Transverse colon (tissue), 4 donors: ENCODE data around the gene CAV2. TPM values are rescaled to one million over a fixed set of nuclear protein-coding genes. Genes with fewer than 3 reads are reported as not detected.
"Not testable (repeated sequence)": the region's sequence is repeated elsewhere in the genome, so short reads cannot be mapped to it uniquely, and the experiment has no call there.

Experiments
- DNase-seq: peaks from one replicate; pipeline ENCODE4 v3.0.0-alpha.2; 2019
- H3K27ac ChIP-seq, 4 donors: fragments of 200-600 bp; sonication (generic); 2 replicates each; pipeline ENCODE4 v1.5.1; 2016 to 2018; ENCODE audit warnings: inconsistent platforms in 4 of 4
- H3K27me3 ChIP-seq: fragments of 200-600 bp; sonication (generic); 2 replicates; pipeline ENCODE4 v1.5.1; 2017; ENCODE audit warnings: inconsistent platforms
- H3K36me3 ChIP-seq, 4 donors: fragments of 200-600 bp; sonication (generic); 2 replicates each; pipeline ENCODE4 v1.5.1; 2017 to 2019; ENCODE audit warnings: inconsistent platforms in 4 of 4
- H3K4me1 ChIP-seq, 4 donors: fragments of 200-600 bp; sonication (generic); 2 replicates each; pipeline ENCODE4 v1.5.1; 2017 to 2020; ENCODE audit warnings: inconsistent platforms in 4 of 4
- H3K4me3 ChIP-seq, 4 donors: fragments of 200-600 bp; sonication (generic); 1 replicate in 1 of 4; 2 replicates in 3 of 4; pipeline versions ENCODE4 v1.5.1 to v1.6.1; 2017 to 2019; ENCODE audit warnings: inconsistent platforms in 4 of 4
- H3K9me3 ChIP-seq, 2 donors: fragments of 200-600 bp; sonication (generic); 2 replicates each; pipeline ENCODE4 v1.5.1; 2017 to 2019; ENCODE audit warnings: inconsistent platforms in 2 of 2
- EP300 ChIP-seq: sonication (generic); formaldehyde crosslinking; IDR thresholded peaks from one replicate; pipeline ENCODE4 v1.6.1; 2017; ENCODE audit warnings: antibody characterized with exemption, low read depth
- POLR2A ChIP-seq: fragments of 450-650 bp; IDR thresholded peaks from one replicate; pipeline ENCODE4 v1.6.1; 2016; ENCODE audit warnings: antibody characterized with exemption, mild to moderate bottlenecking, moderate library complexity
- POLR2AphosphoS5 ChIP-seq, 3 donors: sonication (generic); formaldehyde crosslinking; IDR thresholded peaks; one replicate each; pipeline ENCODE4 v1.6.1; 2016; ENCODE audit warnings: antibody characterized with exemption in 3 of 3
- WGBS, 2 donors: methylation state at CpG; one replicate each; pipeline ENCODE4 v1.1.5; 2018; ENCODE audit warnings: low coverage in 1 of 2; 5-methylcytosine and 5-hydroxymethylcytosine counted together
- in situ Hi-C, 4 donors: fragments of 200-750 bp; cut with MboI; loops; one replicate each; pipeline versions ENCODE4 v1.15.0 to v1.15.1; 2017; ENCODE audit warnings: low sequenced_read_pairs in 3 of 4, low pct_ligation_motif_present in 1 of 4, low pct_unique_long_range_greater_than_20kb in 1 of 4
- intact Hi-C: fragments of 100-400 bp; cut with DNase I; formaldehyde crosslinking; loops from one replicate; pipeline ENCODE4 v1.15.1; 2023; ENCODE audit warnings: low total_unique reads
- total RNA-seq, 4 donors: library from RNA; depleted of rRNA; stranded (reverse); fragments of >200 nt; gene quantifications; one replicate each; pipeline ENCODE4 v1.1.0, GENCODE V29; 2016
- TF ChIP-seq, protein P1 (sequence below), 5 experiments: fragments of 200-600 bp in 3 of 5; fragments of 450-650 bp in 2 of 5; sonication (generic) in 3 of 5; IDR thresholded peaks; 1 replicate in 2 of 5; 2 replicates in 3 of 5; pipeline ENCODE4 v1.5.1; 2016 to 2017; ENCODE audit warnings: antibody characterized with exemption in 5 of 5, inconsistent platforms in 3 of 5, mild to moderate bottlenecking in 2 of 5, moderate library complexity in 1 of 5

The CAV2 gene
- total RNA-seq, 4 donors from 2014 or later = 4.1 to 28.3 (median 13.9) TPM

GRCh38 chr7:116465125-116465524 lies 34.4 kb upstream of the CAV2 start:
- Histone ChIP-seq H3K27ac (no peak overlapping the region), H3K9me3 (no peaks in the 10 kb centered on the region), H3K27me3 (no peaks in the 10 kb centered on the region), H3K4me1 (no peaks in the 10 kb centered on the region), H3K4me3 (no peak overlapping the region), H3K36me3 (no peaks in the 10 kb centered on the region)
- WGBS, 2 donors = 93 to 95% methylated on average over 2 of the region's 2 CpGs
- no peak for DNase-seq
- in situ Hi-C loops (no loop called here), intact Hi-C loops (no loop called here)
- no peak for TF ChIP-seq POLR2A

GRCh38 chr7:116468534-116468933 lies 31.0 kb upstream of the CAV2 start:
- Histone ChIP-seq H3K27ac (no peak overlapping the region), H3K4me3 (no peak overlapping the region), H3K27me3 (no peaks in the 10 kb centered on the region), H3K36me3 (no peaks in the 10 kb centered on the region), H3K4me1 (no peaks in the 10 kb centered on the region), H3K9me3 (no peaks in the 10 kb centered on the region)
- no peak for DNase-seq
- in situ Hi-C loops = no loop called here
- intact Hi-C loops = no loop called here
- WGBS, 2 donors = 56 to 60% methylated on average over 2 of the region's 2 CpGs
- TF ChIP-seq, protein P1, sequence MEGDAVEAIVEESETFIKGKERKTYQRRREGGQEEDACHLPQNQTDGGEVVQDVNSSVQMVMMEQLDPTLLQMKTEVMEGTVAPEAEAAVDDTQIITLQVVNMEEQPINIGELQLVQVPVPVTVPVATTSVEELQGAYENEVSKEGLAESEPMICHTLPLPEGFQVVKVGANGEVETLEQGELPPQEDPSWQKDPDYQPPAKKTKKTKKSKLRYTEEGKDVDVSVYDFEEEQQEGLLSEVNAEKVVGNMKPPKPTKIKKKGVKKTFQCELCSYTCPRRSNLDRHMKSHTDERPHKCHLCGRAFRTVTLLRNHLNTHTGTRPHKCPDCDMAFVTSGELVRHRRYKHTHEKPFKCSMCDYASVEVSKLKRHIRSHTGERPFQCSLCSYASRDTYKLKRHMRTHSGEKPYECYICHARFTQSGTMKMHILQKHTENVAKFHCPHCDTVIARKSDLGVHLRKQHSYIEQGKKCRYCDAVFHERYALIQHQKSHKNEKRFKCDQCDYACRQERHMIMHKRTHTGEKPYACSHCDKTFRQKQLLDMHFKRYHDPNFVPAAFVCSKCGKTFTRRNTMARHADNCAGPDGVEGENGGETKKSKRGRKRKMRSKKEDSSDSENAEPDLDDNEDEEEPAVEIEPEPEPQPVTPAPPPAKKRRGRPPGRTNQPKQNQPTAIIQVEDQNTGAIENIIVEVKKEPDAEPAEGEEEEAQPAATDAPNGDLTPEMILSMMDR (IDR thresholded peaks at IDR 0.05) = no peak
- TF ChIP-seq POLR2A (no peak), EP300 (no peak), POLR2AphosphoS5 (IDR thresholded peaks at IDR 0.05) (no peak)

- Histone ChIP-seq H3K4me1 (no peaks in the 10 kb centered on the region), H3K36me3 (no peaks in the 10 kb centered on the region), H3K27ac (no peak overlapping the region), H3K4me3 (no peak overlapping the region), H3K27me3 (no peaks in the 10 kb centered on the region), H3K9me3 (no peaks in the 10 kb centered on the region)
- intact Hi-C loops = no loop called here
- 38 to 97% methylated on average over 1 of the region's 1 CpG for WGBS, 2 donors
- in situ Hi-C loops = no loop called here
- DNase-seq = no peak
- no peak for TF ChIP-seq POLR2A
- no peak for TF ChIP-seq EP300
- TF ChIP-seq POLR2AphosphoS5 (IDR thresholded peaks at IDR 0.05) = no peak
- TF ChIP-seq, protein P1 (IDR thresholded peaks at IDR 0.05) = no peak
These were observed 21.9 kb upstream of the CAV2 start for GRCh38 chr7:116477625-116478024.

- TF ChIP-seq, protein P1 (IDR thresholded peaks at IDR 0.05) = no peak
- TF ChIP-seq EP300 (no peak), POLR2A (no peak)
- Histone ChIP-seq H3K4me1 (no peaks in the 10 kb centered on the region), H3K27me3 (no peaks in the 10 kb centered on the region), H3K4me3 (no peak overlapping the region), H3K9me3 (no peaks in the 10 kb centered on the region), H3K36me3 (no peaks in the 10 kb centered on the region), H3K27ac (no peak overlapping the region)
- 48 to 60% methylated on average over 2 of the region's 2 CpGs for WGBS, 2 donors
- intact Hi-C loops = no loop called here
- in situ Hi-C loops = no loop called here
- DNase-seq = no peak
These were observed 20.7 kb upstream of the CAV2 start for GRCh38 chr7:116478834-116479233.

DNA sequence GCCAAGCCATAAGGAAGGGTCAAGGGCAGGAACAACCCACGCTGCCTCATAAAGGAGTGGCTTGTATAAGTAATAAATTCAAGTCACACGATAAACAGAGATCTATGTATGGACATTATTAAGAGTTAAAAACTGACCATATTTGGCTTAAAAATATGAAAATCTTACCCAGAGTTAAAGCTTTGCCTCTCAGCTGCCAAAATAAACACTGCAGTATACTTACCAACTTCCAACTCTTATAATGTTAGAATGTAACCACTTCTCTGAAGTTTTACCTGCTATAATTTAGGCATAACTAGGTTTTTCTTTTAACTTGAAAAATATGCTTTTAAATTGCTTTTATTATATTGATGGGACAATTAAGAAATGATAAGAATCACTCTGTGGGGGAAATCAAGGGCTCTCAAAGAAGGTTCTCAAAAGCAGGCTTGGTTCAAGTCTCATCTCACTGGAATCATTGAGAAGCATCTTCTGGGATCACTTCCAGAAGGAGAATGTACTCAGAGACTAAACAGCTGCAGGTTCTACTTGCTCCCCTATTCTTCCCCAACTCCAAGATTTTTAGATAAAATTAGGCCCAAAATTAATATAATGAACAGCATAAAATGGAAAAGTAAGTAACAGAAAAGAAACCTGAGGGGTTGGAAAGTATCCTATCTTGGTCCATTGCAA lies 16.1 kb upstream of the CAV2 start:
- intact Hi-C loops = no loop called here
- H3K4me3 ChIP-seq = no peak overlapping the region
- TF ChIP-seq POLR2AphosphoS5 (IDR thresholded peaks at IDR 0.05) (no peak), EP300 (no peak), POLR2A (no peak)
- TF ChIP-seq, protein P1 (IDR thresholded peaks at IDR 0.05) = no peak

GRCh38 chr7:116484389-116484788 lies 15.1 kb upstream of the CAV2 start:
- H3K27ac ChIP-seq, in situ Hi-C loops, H3K9me3 ChIP-seq, H3K36me3 ChIP-seq, DNase-seq, H3K4me3 ChIP-seq, H3K27me3 ChIP-seq, intact Hi-C loops: not testable (repeated sequence)
- WGBS, 2 donors = 93 to 95% methylated on average over 1 to 4 of the region's 4 CpGs
- H3K4me1 ChIP-seq = peaks cover 0 to 10% (median 7%) of the 10 kb centered on the region in 4 donors

More for the DNA sequence above, 16.1 kb upstream of the CAV2 start:
- no peak overlapping the region for H3K27ac ChIP-seq
- H3K27me3 ChIP-seq = no peaks in the 10 kb centered on the region
- in situ Hi-C loops = no loop called here
- H3K4me1 ChIP-seq = peaks cover 0 to 10% (median 7%) of the 10 kb centered on the region in 4 donors
- no peaks in the 10 kb centered on the region for H3K36me3 ChIP-seq
- no peaks in the 10 kb centered on the region for H3K9me3 ChIP-seq
- DNase-seq = no peak
- 51 to 70% methylated on average over 2 of the region's 2 CpGs for WGBS, 2 donors
